Keratinocyte (primary cell): ENCODE data around the gene GOSR1. TPM values are rescaled to one million over a fixed set of nuclear protein-coding genes. Genes with fewer than 3 reads are reported as not detected.
"Not testable (repeated sequence)": the region's sequence is repeated elsewhere in the genome, so short reads cannot be mapped to it uniquely, and the experiment has no call there.

ENCODE experiments used
- DNase-seq: peaks from one replicate; pipeline ENCODE4 v3.0.0-alpha.2; 2011; ENCODE audit warnings: low read depth, missing footprints, low spot score
- FAIRE-seq: peaks from 2 replicates; lab custom pipeline; 2011; peaks lifted over from hg19 to GRCh38; lab: Jason Lieb, UNC
- H2AFZ ChIP-seq: 2 replicates; pipeline ENCODE4 v1.6.0; 2012; ENCODE audit warnings: low read length, control low read depth, inconsistent platforms; ENCODE audit not compliant: control insufficient read depth
- H3K27ac ChIP-seq: 2 replicates; pipeline ENCODE4 v1.5.1; 2011; ENCODE audit warnings: low read length; ENCODE audit not compliant: control insufficient read depth, insufficient read depth
- H3K27me3 ChIP-seq: 3 replicates; pipeline ENCODE4 v1.6.0; 2011; ENCODE audit warnings: low read length; ENCODE audit not compliant: control insufficient read depth, insufficient read depth; ENCODE audit errors: extremely low read depth
- H3K36me3 ChIP-seq, 2 experiments: 2 replicates in 1 of 2; 3 replicates in 1 of 2; pipeline ENCODE4 v1.5.1; 2011; ENCODE audit warnings: low read length in 2 of 2, mild to moderate bottlenecking in 1 of 2; ENCODE audit not compliant: control insufficient read depth in 2 of 2, insufficient read depth in 2 of 2; ENCODE audit errors: extremely low read depth in 1 of 2
- H3K4me1 ChIP-seq: 3 replicates; pipeline ENCODE4 v1.5.1; 2011; ENCODE audit warnings: low read length; ENCODE audit not compliant: control insufficient read depth, insufficient read depth; ENCODE audit errors: extremely low read depth
- H3K4me2 ChIP-seq: 3 replicates; pipeline ENCODE4 v1.6.0; 2011; ENCODE audit warnings: low read depth, low read length; ENCODE audit not compliant: control insufficient read depth, insufficient read depth; ENCODE audit errors: extremely low read depth
- H3K4me3 ChIP-seq, 3 experiments: fragments of 200-600 bp in 1 of 3; sonication (generic) in 1 of 3; 2 replicates in 2 of 3; 3 replicates in 1 of 3; pipeline ENCODE4 v1.5.1; 2011 to 2016; ENCODE audit warnings: low read length in 3 of 3, mild to moderate bottlenecking in 3 of 3, control low read depth in 2 of 3, inconsistent platforms in 1 of 3, low read depth in 1 of 3, mixed read lengths in 1 of 3, mixed run types in 1 of 3, moderate library complexity in 1 of 3; ENCODE audit not compliant: control insufficient read depth in 2 of 3, insufficient read depth in 2 of 3; ENCODE audit errors: extremely low read depth in 1 of 3
- H3K79me2 ChIP-seq: 2 replicates; pipeline ENCODE4 v1.6.0; 2012; ENCODE audit warnings: low read length; ENCODE audit not compliant: control insufficient read depth, insufficient read depth
- H3K9ac ChIP-seq: 3 replicates; pipeline ENCODE4 v1.6.0; 2011; ENCODE audit warnings: low read length; ENCODE audit not compliant: control insufficient read depth, insufficient read depth; ENCODE audit errors: extremely low read depth
- H3K9me1 ChIP-seq: 3 replicates; pipeline ENCODE4 v1.6.0; 2011; ENCODE audit warnings: low read length; ENCODE audit not compliant: control insufficient read depth, insufficient read depth; ENCODE audit errors: extremely low read depth
- H3K9me3 ChIP-seq: 2 replicates; pipeline ENCODE4 v1.5.1; 2012; ENCODE audit warnings: low read depth, low read length; ENCODE audit not compliant: control insufficient read depth
- H4K20me1 ChIP-seq: 3 replicates; pipeline ENCODE4 v1.6.0; 2011; ENCODE audit warnings: low read length; ENCODE audit not compliant: control insufficient read depth, insufficient read depth; ENCODE audit errors: extremely low read depth
- EZH2 ChIP-seq: IDR thresholded peaks from one replicate; pipeline ENCODE4 v1.6.1; 2012; ENCODE audit warnings: inconsistent platforms, mild to moderate bottlenecking, low read length, moderate library complexity
- dilution Hi-C: fragments of 300-500 bp; cut with MboI; formaldehyde crosslinking; loops from one replicate; pipeline ENCODE4 v1.7.0; 2020; ENCODE audit warnings: low sequenced_read_pairs; ENCODE audit not compliant: extremely low pct_ligation_motif_present
- polyA plus RNA-seq, 5 experiments: library from polyadenylated mRNA; depleted of rRNA in 3 of 5; stranded (reverse) in 3 of 5; stranded (forward) in 1 of 5; unstranded in 1 of 5; fragments of >200 nt; gene quantifications; 1 replicate in 1 of 5; 2 replicates in 3 of 5; 3 replicates in 1 of 5; pipeline versions ENCODE4 v1.2.1 to v1.2.3, GENCODE V29; 2011 to 2012; ENCODE audit warnings: missing spikeins in 2 of 5, low read depth in 1 of 5, low replicate concordance in 1 of 5
- TF ChIP-seq, protein P1 (sequence below), 3 experiments: IDR thresholded peaks in 1 of 3; conservative IDR thresholded peaks in 1 of 3; optimal IDR thresholded peaks in 1 of 3; 2 replicates in 2 of 3; 3 replicates in 1 of 3; pipeline versions ENCODE3 to v1.5.1; 2011; ENCODE audit warnings: low read length in 3 of 3, mild to moderate bottlenecking in 3 of 3, moderate library complexity in 2 of 3, control low read depth in 1 of 3, inconsistent platforms in 1 of 3; ENCODE audit not compliant: insufficient read depth in 2 of 3; ENCODE audit errors: extremely low read depth in 1 of 3

GOSR1 gene
- polyA plus RNA-seq, 1 donor (not counting 4 experiments of a cell fraction or from before 2014, with no cell fraction given), result 24.5 TPM

DNA sequence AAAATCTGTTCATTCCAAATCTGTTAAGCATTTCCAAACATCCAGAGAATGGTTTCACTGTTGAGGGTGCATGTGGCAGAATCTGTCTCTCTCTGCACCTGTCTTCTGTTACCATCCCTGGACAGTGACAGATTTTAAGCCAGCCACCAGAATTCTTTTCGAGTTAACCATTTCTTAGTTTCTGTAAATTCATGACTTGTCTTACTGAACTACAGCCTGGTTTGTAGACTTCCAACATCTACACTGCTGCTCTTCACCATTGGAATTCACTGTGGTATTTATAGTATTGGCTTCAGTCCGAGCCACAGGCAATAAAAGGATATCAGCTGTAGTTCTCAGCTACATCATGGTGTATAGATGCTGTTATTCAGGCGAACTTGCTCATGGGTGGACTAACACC, 47.6 kb downstream of the GOSR1 start:
- H3K9me3 ChIP-seq, result no peaks in the 10 kb centered on the region
- H3K4me1 ChIP-seq, result peaks cover 10% of the 10 kb centered on the region
- H3K79me2 ChIP-seq, result no peaks in the 10 kb centered on the region
- TF ChIP-seq, protein P1, sequence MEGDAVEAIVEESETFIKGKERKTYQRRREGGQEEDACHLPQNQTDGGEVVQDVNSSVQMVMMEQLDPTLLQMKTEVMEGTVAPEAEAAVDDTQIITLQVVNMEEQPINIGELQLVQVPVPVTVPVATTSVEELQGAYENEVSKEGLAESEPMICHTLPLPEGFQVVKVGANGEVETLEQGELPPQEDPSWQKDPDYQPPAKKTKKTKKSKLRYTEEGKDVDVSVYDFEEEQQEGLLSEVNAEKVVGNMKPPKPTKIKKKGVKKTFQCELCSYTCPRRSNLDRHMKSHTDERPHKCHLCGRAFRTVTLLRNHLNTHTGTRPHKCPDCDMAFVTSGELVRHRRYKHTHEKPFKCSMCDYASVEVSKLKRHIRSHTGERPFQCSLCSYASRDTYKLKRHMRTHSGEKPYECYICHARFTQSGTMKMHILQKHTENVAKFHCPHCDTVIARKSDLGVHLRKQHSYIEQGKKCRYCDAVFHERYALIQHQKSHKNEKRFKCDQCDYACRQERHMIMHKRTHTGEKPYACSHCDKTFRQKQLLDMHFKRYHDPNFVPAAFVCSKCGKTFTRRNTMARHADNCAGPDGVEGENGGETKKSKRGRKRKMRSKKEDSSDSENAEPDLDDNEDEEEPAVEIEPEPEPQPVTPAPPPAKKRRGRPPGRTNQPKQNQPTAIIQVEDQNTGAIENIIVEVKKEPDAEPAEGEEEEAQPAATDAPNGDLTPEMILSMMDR (optimal IDR thresholded peaks at IDR 0.05 in 1 of 3, IDR thresholded peaks at IDR 0.05 in 1 of 3, conservative IDR thresholded peaks at IDR 0.05 in 1 of 3; ENCODE audit: extremely low read depth in 1 of 3, insufficient read depth in 2 of 3, low read length in 3 of 3), result no peak
- no peak for TF ChIP-seq EZH2
- H3K9me1 ChIP-seq, result no peaks in the 10 kb centered on the region
- dilution Hi-C loops, result no loop called here
- H2AFZ ChIP-seq, result no peak overlapping the region
- H3K27me3 ChIP-seq, result no peaks in the 10 kb centered on the region
- H3K36me3 ChIP-seq, result peaks cover 2 to 8% of the 10 kb centered on the region in 2 experiments
- H3K27ac ChIP-seq, result no peak overlapping the region
- H3K4me2 ChIP-seq, result no peak overlapping the region
- no peak overlapping the region for H3K4me3 ChIP-seq
- H4K20me1 ChIP-seq, result peaks cover 1% of the 10 kb centered on the region
- DNase-seq (no peak), FAIRE-seq (peak; percentile 57)
- H3K9ac ChIP-seq, result no peak overlapping the region

DNA sequence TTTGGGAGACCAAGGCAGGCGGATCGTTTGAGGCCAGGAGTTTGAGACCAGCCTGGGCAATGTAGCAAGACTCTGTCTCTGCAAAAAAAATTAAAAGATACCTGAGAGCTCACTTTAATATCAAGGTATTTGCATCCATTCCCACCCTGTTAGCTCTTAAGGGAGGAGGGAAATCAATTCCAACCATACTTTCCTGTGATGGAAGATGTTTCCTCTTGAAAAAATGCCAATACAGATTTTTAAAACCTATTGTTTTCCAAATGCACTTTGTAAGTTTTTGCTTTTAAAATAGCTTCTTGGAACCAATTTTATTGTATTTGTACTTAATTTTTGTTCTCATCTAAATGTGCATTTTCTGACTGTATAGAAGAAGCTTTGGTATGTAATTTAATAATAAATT, 49.2 kb downstream of the GOSR1 start:
- FAIRE-seq, result no peak
- DNase-seq, result no peak
- Histone ChIP-seq H2AFZ (no peak overlapping the region), H3K4me2 (no peak overlapping the region), H3K9me1 (no peaks in the 10 kb centered on the region), H3K4me1 (no peaks in the 10 kb centered on the region), H3K9ac (no peak overlapping the region), H3K27me3 (no peaks in the 10 kb centered on the region), H3K36me3 (peaks cover 1 to 8% of the 10 kb centered on the region in 2 experiments), H3K79me2 (no peaks in the 10 kb centered on the region), H4K20me1 (no peaks in the 10 kb centered on the region), H3K4me3 (no peak overlapping the region), H3K27ac (no peak overlapping the region), H3K9me3 (no peaks in the 10 kb centered on the region)
- dilution Hi-C loops, result no loop called here
- TF ChIP-seq, protein P1 (optimal IDR thresholded peaks at IDR 0.05 in 1 of 3, IDR thresholded peaks at IDR 0.05 in 1 of 3, conservative IDR thresholded peaks at IDR 0.05 in 1 of 3; ENCODE audit: extremely low read depth in 1 of 3, insufficient read depth in 2 of 3, low read length in 3 of 3), result no peak
- no peak for TF ChIP-seq EZH2

DNA sequence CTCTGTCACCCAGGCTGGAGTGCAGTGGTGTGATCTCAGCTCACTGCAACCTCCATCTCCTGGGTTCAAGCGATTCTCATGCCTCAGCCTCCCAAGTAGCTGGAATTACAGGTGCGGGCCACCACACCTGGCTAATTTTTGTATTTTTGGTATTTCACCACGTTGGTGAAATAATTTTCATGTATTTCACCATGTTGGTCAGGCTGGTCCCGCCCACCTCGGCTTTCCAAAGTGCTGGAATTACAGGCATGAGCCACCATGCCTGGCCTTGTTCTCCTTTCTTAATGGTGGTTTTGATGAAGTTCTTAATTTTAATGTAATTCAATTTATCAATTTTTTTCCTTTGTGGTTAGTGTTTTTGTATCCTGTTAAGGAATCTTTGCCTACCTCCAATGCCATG, 51.5 kb downstream of the GOSR1 start:
- H2AFZ ChIP-seq, H3K27ac ChIP-seq, H3K9me1 ChIP-seq, H3K4me1 ChIP-seq, H3K9me3 ChIP-seq, H3K9ac ChIP-seq, DNase-seq, H3K36me3 ChIP-seq, H3K79me2 ChIP-seq, H4K20me1 ChIP-seq, H3K4me3 ChIP-seq, dilution Hi-C loops, H3K27me3 ChIP-seq, H3K4me2 ChIP-seq, FAIRE-seq: not testable (repeated sequence)
